Prostate gland (tissue), 2 donors: ENCODE measurements around the gene PKN2.

Experiments
- CTCF ChIP-seq, 4 experiments: fragments of 200-600 bp in 2 of 4; fragments of 450-650 bp in 2 of 4; sonication (generic) in 2 of 4; IDR thresholded peaks; 1 replicate in 3 of 4; 2 replicates in 1 of 4; pipeline ENCODE4 v1.5.1; 2016 to 2019; ENCODE audit warnings: antibody characterized with exemption in 4 of 4, mild to moderate bottlenecking in 2 of 4, moderate library complexity in 2 of 4
- POLR2A ChIP-seq: fragments of 450-650 bp; IDR thresholded peaks from one replicate; pipeline ENCODE4 v1.6.1; 2016; ENCODE audit warnings: antibody characterized with exemption, mild to moderate bottlenecking
- POLR2AphosphoS5 ChIP-seq: sonication (generic); formaldehyde crosslinking; IDR thresholded peaks from one replicate; pipeline ENCODE4 v1.6.1; 2017; ENCODE audit warnings: antibody characterized with exemption

- no peak for TF ChIP-seq CTCF (IDR thresholded peaks at IDR 0.05)
- no peak for TF ChIP-seq POLR2A
- TF ChIP-seq POLR2AphosphoS5, result no peak
Observed at GRCh38 chr1:88647249-88647645, 36.8 kb upstream of the PKN2 start.
